Chondrocyte (in vitro differentiated cells): ENCODE data around the gene TP63. TPM values are rescaled to one million over a fixed set of nuclear protein-coding genes. Genes with fewer than 3 reads are reported as not detected.

Experiments used
- DNase-seq: peaks from one replicate; pipeline ENCODE4 v3.0.0; 2021; ENCODE audit warnings: mixed read lengths, low spot score
- H3K27ac Mint-ChIP-seq: one replicate; pipeline ENCODE4 v1.8.0; 2021; ENCODE audit warnings: mild to moderate bottlenecking, moderate library complexity, mixed read lengths; ENCODE audit not compliant: unreplicated experiment
- H3K27me3 Mint-ChIP-seq: 2 replicates; pipeline ENCODE4 v1.8.0; 2021; ENCODE audit warnings: low read depth, mixed read lengths
- H3K36me3 Mint-ChIP-seq: 2 replicates; pipeline ENCODE4 v1.8.0; 2021; ENCODE audit warnings: low read depth, mixed read lengths
- H3K4me1 Mint-ChIP-seq: 2 replicates; pipeline ENCODE4 v1.8.0; 2021; ENCODE audit warnings: low read depth, mild to moderate bottlenecking, mixed read lengths
- H3K4me3 Mint-ChIP-seq: one replicate; pipeline ENCODE4 v1.8.0; 2021; ENCODE audit warnings: mild to moderate bottlenecking, moderate library complexity, mixed read lengths; ENCODE audit not compliant: unreplicated experiment
- H3K9me3 Mint-ChIP-seq: 2 replicates; pipeline ENCODE4 v1.8.0; 2021; ENCODE audit warnings: low read depth, mixed read lengths
- total RNA-seq: library from RNA; stranded (reverse); gene quantifications from 3 replicates; pipeline ENCODE4 v1.2.1, GENCODE V29; 2021
- TF ChIP-seq, protein P1 (sequence below): fragments of 200-600 bp; sonication (generic); IDR thresholded peaks from 2 replicates; pipeline ENCODE4 v1.5.0; 2021; ENCODE audit warnings: antibody characterized with exemption, mild to moderate bottlenecking, moderate library complexity

The TP63 gene
- total RNA-seq, 1 donor from 2014 or later = not detected

DNA sequence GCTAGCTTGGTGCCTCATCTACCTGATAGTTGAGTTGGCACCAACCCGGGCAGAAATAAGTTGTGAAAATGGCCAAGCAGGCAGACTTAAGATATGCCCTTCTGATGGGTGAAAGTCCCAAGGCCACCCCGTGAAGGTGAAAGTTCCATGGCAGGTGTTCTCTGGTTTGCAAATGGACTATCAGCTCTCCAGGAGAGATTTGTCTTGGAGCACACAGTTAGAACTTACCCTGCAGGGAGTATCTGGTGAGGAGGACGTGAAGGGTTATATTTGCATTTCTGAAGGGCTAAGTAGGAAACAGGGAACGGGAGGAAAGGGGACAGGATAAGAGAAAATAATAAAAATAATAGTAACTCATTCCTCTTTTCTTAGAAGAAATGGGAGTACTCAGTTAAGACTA is 220.5 kb downstream of the TP63 start:
- Mint-ChIP-seq H3K27me3 (peaks cover 9% of the 10 kb centered on the region), H3K27ac (no peak overlapping the region)
- TF ChIP-seq, protein P1, sequence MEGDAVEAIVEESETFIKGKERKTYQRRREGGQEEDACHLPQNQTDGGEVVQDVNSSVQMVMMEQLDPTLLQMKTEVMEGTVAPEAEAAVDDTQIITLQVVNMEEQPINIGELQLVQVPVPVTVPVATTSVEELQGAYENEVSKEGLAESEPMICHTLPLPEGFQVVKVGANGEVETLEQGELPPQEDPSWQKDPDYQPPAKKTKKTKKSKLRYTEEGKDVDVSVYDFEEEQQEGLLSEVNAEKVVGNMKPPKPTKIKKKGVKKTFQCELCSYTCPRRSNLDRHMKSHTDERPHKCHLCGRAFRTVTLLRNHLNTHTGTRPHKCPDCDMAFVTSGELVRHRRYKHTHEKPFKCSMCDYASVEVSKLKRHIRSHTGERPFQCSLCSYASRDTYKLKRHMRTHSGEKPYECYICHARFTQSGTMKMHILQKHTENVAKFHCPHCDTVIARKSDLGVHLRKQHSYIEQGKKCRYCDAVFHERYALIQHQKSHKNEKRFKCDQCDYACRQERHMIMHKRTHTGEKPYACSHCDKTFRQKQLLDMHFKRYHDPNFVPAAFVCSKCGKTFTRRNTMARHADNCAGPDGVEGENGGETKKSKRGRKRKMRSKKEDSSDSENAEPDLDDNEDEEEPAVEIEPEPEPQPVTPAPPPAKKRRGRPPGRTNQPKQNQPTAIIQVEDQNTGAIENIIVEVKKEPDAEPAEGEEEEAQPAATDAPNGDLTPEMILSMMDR = no peak

DNA sequence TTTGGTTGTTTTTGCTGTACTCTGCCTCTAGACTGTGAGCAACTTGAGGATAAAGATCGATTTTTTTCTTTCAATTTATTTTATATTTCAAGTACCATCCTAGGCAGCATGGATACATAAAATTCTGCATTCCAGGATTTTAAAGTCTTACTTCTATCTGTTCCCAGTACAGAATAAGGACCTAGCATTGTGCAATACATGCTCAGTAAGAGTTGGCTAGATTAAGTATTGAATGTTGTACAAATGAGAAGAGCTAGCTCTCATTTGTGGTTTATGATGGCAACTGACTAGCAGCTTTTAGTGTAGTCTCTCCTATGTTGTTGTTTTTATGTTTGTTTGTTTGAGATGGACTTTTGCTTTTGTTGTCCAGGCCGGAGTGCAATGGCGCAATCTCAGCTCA is 222.7 kb downstream of the TP63 start:
- TF ChIP-seq, protein P1 = no peak
- H3K27ac Mint-ChIP-seq = no peak overlapping the region
- no peak overlapping the region for H3K4me3 Mint-ChIP-seq
- DNase-seq = no peak
- no peaks in the 10 kb centered on the region for H3K4me1 Mint-ChIP-seq
- H3K36me3 Mint-ChIP-seq = no peaks in the 10 kb centered on the region
- H3K9me3 Mint-ChIP-seq = peaks cover 8% of the 10 kb centered on the region
- H3K27me3 Mint-ChIP-seq = peaks cover 13% of the 10 kb centered on the region

More for the DNA sequence above, 220.5 kb downstream of the TP63 start:
- no peak for DNase-seq
- Mint-ChIP-seq H3K36me3 (no peaks in the 10 kb centered on the region), H3K9me3 (peaks cover 4% of the 10 kb centered on the region), H3K4me1 (peaks cover 2% of the 10 kb centered on the region), H3K4me3 (no peak overlapping the region)

DNA sequence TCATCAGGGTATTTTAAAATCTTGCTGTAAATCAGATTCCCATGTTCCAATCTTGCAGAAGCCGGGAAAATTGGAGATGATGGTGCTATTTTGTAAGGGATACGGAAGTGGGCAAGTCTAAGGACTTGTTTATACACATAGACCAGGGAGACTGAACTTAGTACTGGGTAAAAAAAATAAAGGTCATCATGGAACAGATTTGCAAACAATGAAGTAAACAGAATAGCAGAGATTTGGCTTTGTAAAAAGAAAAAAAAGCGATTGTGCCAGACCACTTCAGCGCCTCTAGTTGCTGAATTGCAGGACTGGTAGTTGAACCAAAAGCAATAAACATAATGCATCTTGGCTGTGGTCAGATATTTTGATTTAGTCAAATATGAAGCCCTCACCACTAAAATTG is 229.1 kb downstream of the TP63 start:
- Mint-ChIP-seq H3K36me3 (no peaks in the 10 kb centered on the region), H3K4me3 (no peak overlapping the region), H3K27me3 (peaks cover 14% of the 10 kb centered on the region), H3K9me3 (peaks cover 5% of the 10 kb centered on the region), H3K4me1 (no peaks in the 10 kb centered on the region), H3K27ac (no peak overlapping the region)
- no peak for DNase-seq
- TF ChIP-seq, protein P1 = no peak

DNA sequence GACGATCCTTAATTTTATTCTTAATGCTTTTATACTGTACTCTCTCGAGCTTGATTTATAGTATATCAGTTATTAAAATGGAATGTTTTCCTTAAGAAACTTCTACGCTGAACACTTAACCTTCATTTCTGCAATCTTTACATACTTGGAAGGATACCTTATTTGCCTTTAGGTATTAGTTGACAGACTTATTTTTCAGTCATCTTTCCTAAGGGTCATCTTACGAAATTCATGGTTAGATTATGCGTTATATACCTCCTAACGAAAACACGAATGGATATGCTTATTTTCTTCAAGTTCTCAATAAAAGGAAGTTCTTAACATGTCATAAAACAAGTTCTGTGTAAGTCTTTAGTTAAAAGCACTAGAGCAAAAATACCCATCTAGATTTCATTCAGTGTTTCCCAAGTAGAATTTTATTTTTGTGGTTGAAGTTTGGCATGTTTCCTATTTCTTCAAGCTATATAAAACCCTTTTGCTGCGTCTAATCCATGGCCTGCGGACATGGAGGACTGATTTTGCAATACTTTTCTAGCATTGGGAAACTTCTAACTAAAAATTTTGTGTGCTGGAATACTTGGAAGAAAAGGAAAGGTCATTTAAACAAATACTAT is 231.3 kb downstream of the TP63 start:
- H3K36me3 Mint-ChIP-seq = no peaks in the 10 kb centered on the region
- TF ChIP-seq, protein P1 = no peak
- H3K9me3 Mint-ChIP-seq = peaks cover 5% of the 10 kb centered on the region
- H3K27me3 Mint-ChIP-seq = peaks cover 12% of the 10 kb centered on the region
- H3K27ac Mint-ChIP-seq = no peak overlapping the region
- H3K4me3 Mint-ChIP-seq = no peak overlapping the region
- no peak for DNase-seq
- no peaks in the 10 kb centered on the region for H3K4me1 Mint-ChIP-seq

DNA sequence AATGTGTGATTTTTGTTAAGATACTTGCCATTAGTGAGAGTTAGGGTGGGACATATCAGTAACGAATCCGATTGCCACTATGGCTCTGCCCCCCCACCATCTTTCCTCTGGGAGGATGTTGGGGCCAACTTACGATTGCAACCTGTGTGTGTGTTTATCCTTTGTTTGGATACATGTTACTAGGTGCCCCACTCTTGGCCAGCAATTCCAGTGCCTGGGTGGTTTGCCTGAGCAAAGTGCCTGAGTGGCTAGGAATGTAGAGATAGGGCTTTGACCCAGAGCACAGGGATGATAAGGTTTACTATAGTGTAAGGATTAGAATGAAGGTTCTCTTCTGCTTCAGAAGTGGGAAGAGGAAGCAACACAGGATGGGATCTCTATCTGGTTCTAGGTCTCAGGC is 231.8 kb downstream of the TP63 start:
- Mint-ChIP-seq H3K27me3 (peaks cover 16% of the 10 kb centered on the region), H3K27ac (no peak overlapping the region), H3K4me1 (no peaks in the 10 kb centered on the region), H3K36me3 (no peaks in the 10 kb centered on the region), H3K9me3 (peaks cover 5% of the 10 kb centered on the region), H3K4me3 (no peak overlapping the region)
- TF ChIP-seq, protein P1 = no peak
- DNase-seq = no peak
